Measurements from ENCODE around the gene EPPIN. TPM values are rescaled to one million over a fixed set of nuclear protein-coding genes. Genes with fewer than 3 reads are reported as not detected.

Gene EPPIN
- polyA plus RNA-seq, 1 donor (not counting 4 experiments of a cell fraction or from before 2014, with no cell fraction given), result not detected

DNA sequence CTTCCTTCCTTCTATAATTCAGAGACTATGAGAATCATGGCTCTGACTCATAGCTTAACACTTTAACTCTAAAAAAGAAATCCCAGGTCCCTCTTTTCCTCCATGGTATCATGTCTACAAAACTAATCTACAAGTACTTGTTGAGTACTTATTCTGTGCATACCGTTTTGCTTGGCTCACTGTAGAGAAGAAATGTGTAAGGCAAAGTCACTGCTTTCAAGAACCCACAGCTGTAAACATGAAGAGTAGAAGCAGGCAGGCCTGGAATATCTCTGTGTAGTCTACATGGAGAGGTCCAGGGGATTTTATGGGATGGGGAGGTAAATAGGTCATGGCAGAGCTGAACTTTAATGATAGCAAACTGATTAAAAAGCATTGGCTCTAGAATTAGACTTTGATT, 45.6 kb downstream of the EPPIN start:
- Histone ChIP-seq H4K20me1 (ENCODE audit: control insufficient read depth, extremely low read depth, insufficient read depth, low read length) (no peaks in the 10 kb centered on the region), H3K9ac (ENCODE audit: control insufficient read depth, extremely low read depth, insufficient read depth, low read length) (no peak overlapping the region), H2AFZ (ENCODE audit: control insufficient read depth, low read length) (no peak overlapping the region), H3K27me3 (ENCODE audit: control insufficient read depth, extremely low read depth, insufficient read depth, low read length) (peaks cover 11% of the 10 kb centered on the region), H3K4me1 (ENCODE audit: control insufficient read depth, extremely low read depth, insufficient read depth, low read length) (peaks cover 4% of the 10 kb centered on the region), H3K36me3 (ENCODE audit: control insufficient read depth in 2 of 2, extremely low read depth in 1 of 2, insufficient read depth in 2 of 2, low read length in 2 of 2) (no peaks in the 10 kb centered on the region), H3K4me3 (ENCODE audit: control insufficient read depth in 2 of 3, extremely low read depth in 1 of 3, insufficient read depth in 2 of 3, low read depth in 1 of 3, low read length in 3 of 3) (no peak overlapping the region), H3K9me3 (ENCODE audit: control insufficient read depth, low read depth, low read length) (no peaks in the 10 kb centered on the region), H3K9me1 (ENCODE audit: control insufficient read depth, extremely low read depth, insufficient read depth, low read length) (no peaks in the 10 kb centered on the region), H3K27ac (ENCODE audit: control insufficient read depth, insufficient read depth, low read length) (no peak overlapping the region), H3K79me2 (ENCODE audit: control insufficient read depth, insufficient read depth, low read length) (no peaks in the 10 kb centered on the region), H3K4me2 (ENCODE audit: control insufficient read depth, extremely low read depth, insufficient read depth, low read depth, low read length) (no peak overlapping the region)
- dilution Hi-C loops (cut with MboI; ENCODE audit: extremely low pct_ligation_motif_present, low sequenced_read_pairs), result no loop called here
- DNase-seq (ENCODE audit: low read depth, low spot score) (no peak), FAIRE-seq (no peak)
- no peak for TF ChIP-seq CTCF (optimal IDR thresholded peaks at IDR 0.05 in 1 of 3, IDR thresholded peaks at IDR 0.05 in 1 of 3, conservative IDR thresholded peaks at IDR 0.05 in 1 of 3; ENCODE audit: extremely low read depth in 1 of 3, insufficient read depth in 2 of 3, low read length in 3 of 3)
- TF ChIP-seq EZH2 (IDR thresholded peaks at IDR 0.05; ENCODE audit: low read length), result no peak

DNA sequence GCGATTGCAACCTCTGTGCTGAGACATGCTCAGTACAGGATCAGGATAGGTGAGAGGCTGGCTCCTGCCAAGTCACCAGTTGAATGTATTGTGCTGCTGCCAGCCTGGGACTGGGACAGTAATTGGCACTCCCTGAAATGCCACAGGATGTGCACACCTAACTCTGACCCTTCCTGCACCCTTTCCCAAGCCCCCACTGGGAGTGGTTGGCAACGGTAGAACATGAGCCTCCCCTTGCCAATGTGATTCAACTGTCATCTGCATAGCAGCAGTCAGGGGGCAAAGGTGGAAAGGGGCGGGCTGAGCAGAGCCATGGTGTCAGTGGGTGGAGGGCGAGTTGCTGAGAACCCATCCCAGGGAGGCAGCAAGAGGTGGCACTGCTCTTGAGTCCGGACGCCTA, 47.2 kb downstream of the EPPIN start:
- no peak overlapping the region for H2AFZ ChIP-seq (ENCODE audit: control insufficient read depth, low read length)
- no peak overlapping the region for H3K27ac ChIP-seq (ENCODE audit: control insufficient read depth, insufficient read depth, low read length)
- H3K9me1 ChIP-seq (ENCODE audit: control insufficient read depth, extremely low read depth, insufficient read depth, low read length), result no peaks in the 10 kb centered on the region
- H3K36me3 ChIP-seq (ENCODE audit: control insufficient read depth in 2 of 2, extremely low read depth in 1 of 2, insufficient read depth in 2 of 2, low read length in 2 of 2), result no peaks in the 10 kb centered on the region
- H3K9me3 ChIP-seq (ENCODE audit: control insufficient read depth, low read depth, low read length), result no peaks in the 10 kb centered on the region
- H3K4me2 ChIP-seq (ENCODE audit: control insufficient read depth, extremely low read depth, insufficient read depth, low read depth, low read length), result no peak overlapping the region
- no peaks in the 10 kb centered on the region for H4K20me1 ChIP-seq (ENCODE audit: control insufficient read depth, extremely low read depth, insufficient read depth, low read length)
- TF ChIP-seq EZH2 (IDR thresholded peaks at IDR 0.05; ENCODE audit: low read length) (no peak), CTCF (optimal IDR thresholded peaks at IDR 0.05 in 1 of 3, IDR thresholded peaks at IDR 0.05 in 1 of 3, conservative IDR thresholded peaks at IDR 0.05 in 1 of 3; ENCODE audit: extremely low read depth in 1 of 3, insufficient read depth in 2 of 3, low read length in 3 of 3) (no peak)
- peaks cover 18% of the 10 kb centered on the region for H3K27me3 ChIP-seq (ENCODE audit: control insufficient read depth, extremely low read depth, insufficient read depth, low read length)
- no peaks in the 10 kb centered on the region for H3K79me2 ChIP-seq (ENCODE audit: control insufficient read depth, insufficient read depth, low read length)
- dilution Hi-C loops (cut with MboI; ENCODE audit: extremely low pct_ligation_motif_present, low sequenced_read_pairs), result no loop called here
- H3K9ac ChIP-seq (ENCODE audit: control insufficient read depth, extremely low read depth, insufficient read depth, low read length), result no peak overlapping the region
- H3K4me3 ChIP-seq (ENCODE audit: control insufficient read depth in 2 of 3, extremely low read depth in 1 of 3, insufficient read depth in 2 of 3, low read depth in 1 of 3, low read length in 3 of 3), result no peak overlapping the region
- no peaks in the 10 kb centered on the region for H3K4me1 ChIP-seq (ENCODE audit: control insufficient read depth, extremely low read depth, insufficient read depth, low read length)
- DNase-seq (ENCODE audit: low read depth, low spot score), result no peak
- FAIRE-seq, result no peak
